ENCODE data around the gene IGFN1. TPM values are rescaled to one million over a fixed set of nuclear protein-coding genes. Genes with fewer than 3 reads are reported as not detected.
"Not testable (repeated sequence)": the region's sequence is repeated elsewhere in the genome, so short reads cannot be mapped to it uniquely, and the experiment has no call there.

Gene IGFN1
- total RNA-seq, 1 donor from 2014 or later = not detected

- DNase-seq (ENCODE audit: low read depth in 2 of 2) = no peak
Observed at GRCh38 chr1:201216395-201217085, 25.9 kb downstream of the IGFN1 start.

DNA sequence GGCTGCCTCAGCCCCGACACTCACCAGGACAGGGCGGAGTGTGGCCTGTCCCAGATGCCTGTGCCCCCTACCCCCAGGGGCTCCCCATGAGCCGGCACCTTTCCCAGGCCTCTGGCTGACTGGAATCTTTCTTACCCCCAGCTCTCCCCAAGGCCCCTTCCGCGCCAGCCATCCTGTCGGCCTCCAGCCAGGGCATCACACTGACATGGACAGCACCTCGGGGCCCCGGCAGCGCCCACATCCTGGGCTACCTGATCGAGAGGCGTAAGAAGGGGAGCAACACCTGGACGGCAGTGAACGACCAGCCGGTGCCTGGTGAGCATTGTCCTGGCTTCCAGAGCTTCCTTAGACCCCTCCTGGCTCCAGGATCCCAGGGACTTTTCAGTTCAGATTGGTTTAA, 26.5 kb downstream of the IGFN1 start:
- no peak for DNase-seq (ENCODE audit: low read depth in 2 of 2)

DNA sequence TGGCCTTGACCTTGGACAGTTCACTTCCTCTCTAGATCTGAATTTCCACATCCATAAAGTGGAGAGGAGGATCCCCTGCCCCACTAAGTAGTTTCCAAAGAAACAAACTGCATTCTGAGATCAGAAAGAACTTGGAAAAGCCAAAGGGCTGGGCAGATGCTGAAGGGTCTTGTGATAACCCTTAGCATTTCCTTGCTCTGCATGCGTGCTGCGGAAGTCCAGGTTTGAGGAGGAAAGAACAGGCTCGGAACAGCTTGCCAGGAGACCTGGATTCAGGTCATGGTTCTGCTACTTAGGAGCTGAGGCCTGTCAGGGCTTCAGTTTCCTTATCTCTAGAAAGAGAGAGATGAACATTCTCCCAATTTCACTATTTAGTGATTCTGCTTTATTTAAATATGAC, 27.2 kb downstream of the IGFN1 start:
- DNase-seq (ENCODE audit: low read depth in 2 of 2) = no peak

DNA sequence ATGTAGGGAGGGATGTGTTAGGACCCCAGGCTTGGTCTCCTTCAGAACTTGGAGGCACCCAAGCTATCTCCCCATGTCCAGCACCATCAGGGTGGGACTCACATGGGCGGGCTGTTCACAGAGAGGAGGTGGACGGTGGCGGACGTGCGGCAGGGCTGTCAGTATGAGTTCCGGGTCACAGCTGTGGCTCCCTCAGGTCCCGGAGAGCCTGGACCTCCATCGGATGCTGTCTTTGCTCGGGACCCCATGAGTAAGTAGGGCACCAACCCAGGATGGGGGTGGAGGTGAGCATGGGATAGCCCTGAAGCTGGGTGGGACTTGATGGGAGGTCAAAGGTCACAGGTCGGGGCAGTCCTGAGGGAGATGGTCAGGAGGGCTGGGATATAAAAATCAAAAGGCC, 27.8 kb downstream of the IGFN1 start:
- no peak for DNase-seq (ENCODE audit: low read depth in 2 of 2)

DNA sequence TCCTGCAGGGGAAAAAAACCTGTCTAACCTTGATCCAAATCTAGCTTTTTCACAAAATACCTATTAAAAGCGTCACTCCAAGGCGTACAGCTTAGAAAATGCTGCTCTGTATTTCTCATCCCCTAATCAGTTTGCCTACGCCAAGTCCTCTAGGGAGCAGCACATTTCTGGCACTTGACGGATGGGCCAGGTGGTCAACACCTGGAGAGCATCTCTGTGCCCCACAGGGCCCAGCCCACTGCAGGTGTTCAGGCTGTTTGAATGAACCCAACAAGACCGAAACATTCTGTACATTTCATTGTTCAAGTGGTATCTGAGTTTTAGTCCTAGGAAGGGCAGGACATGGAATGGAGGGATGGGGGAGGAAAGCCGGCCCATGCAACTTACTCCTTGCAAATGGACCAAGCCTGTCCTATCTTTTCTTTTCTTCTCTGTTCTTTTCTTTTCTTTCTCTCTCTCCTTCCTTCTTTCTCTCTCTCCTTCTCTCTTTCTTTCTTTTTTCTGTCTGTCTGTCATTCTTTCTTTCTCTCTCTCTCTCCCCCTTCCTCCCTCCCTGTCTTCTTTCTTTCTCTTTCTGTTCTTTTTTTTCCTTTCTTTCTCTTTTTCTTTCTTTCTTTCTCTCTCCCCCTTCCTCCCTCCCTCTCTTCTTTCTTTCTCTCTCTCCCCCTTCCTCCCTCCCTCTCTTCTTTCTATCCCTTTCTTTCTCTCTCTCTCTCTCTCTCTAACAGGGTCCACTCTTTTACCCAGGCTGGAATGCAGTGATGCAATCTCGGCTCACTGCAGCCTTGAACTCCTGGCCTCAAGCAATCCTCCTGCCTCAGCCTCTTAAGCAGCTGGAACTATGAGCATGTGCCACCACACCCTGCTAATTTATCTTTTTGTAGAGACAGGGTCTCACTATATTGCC, 29.1 kb downstream of the IGFN1 start:
- no peak for DNase-seq (ENCODE audit: low read depth in 2 of 2)

DNA sequence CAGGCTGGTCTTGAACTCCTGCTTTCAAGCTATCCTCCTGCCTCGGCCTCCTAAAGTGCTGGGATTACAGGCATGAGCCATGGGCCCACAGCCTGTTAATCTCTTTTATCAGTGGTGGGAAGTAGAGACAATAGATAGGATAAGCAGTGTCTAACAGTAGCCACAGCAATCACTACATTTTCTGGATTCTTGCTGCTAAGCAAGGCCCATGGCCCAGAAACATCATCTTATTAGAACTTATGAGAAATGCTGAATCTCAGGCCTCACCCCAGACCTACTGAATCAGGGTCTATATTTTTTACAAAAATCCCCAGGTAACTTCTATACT, 29.7 kb downstream of the IGFN1 start:
- DNase-seq (ENCODE audit: low read depth in 2 of 2) = no peak

DNA sequence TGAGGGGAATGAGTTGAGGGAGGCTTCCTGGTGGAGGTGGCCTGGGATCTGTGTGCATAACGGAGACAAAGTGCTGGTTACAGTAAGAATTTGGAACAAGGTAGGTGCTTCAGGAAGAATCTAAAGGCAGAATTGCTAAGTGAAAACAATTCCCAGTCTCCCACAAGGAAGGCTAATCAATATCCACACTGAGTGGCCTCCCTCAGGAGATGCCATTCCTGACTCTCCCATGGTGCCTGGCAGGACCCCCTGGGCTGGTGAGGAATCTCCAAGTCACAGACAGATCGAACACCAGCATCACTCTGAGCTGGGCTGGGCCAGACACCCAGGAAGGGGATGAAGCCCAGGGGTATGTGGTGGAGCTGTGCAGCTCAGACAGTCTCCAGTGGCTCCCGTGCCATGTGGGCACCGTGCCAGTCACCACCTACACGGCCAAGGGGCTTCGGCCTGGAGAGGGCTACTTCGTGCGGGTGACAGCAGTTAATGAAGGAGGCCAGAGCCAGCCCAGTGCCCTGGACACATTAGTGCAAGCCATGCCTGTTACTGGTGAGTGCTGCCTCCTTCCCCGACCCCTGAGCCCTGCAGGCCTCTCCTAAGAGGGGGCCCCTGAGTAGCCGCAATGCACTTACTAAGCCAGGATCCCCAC, 30.7 kb downstream of the IGFN1 start:
- no peak for DNase-seq (ENCODE audit: low read depth in 2 of 2)

GRCh38 chr1:201222125-201222524, 31.5 kb downstream of the IGFN1 start:
- DNase-seq (ENCODE audit: low read depth in 2 of 2) = no peak

GRCh38 chr1:201223852-201224665, 33.4 kb downstream of the IGFN1 start:
- DNase-seq (ENCODE audit: low read depth in 2 of 2) = no peak

DNA sequence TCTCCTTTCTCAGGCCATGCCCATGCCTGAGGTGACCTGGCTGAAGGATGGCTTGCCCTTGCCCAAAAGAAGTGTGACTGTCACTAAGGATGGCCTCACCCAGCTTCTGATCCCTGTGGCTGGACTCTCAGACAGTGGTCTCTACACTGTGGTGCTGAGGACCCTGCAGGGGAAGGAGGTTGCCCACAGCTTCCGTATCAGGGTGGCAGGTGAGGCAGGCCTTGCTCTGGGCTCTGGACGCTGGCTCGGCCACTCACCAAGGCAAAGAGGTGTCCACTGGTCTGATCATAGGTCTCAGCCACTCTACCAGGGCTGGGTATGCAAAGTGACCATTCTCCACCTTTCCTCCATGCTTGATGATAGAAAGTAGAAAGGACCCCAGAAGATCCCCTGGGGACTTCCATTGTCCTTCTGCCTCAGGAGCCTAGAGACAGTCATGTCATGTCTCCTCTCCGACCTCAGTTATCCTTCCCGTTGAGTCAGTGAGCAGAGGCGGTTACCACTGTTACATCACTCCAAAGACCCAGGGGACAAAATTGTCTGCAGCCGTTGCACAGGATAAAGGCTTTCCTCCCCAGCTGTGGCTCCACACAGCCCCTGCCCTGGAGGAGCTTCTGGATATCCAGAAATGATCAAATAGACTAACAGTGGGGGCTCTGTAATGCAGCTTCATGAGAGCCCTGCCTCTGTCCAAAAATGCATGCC, 34.2 kb downstream of the IGFN1 start:
- DNase-seq (ENCODE audit: low read depth in 2 of 2) = no peak

DNA sequence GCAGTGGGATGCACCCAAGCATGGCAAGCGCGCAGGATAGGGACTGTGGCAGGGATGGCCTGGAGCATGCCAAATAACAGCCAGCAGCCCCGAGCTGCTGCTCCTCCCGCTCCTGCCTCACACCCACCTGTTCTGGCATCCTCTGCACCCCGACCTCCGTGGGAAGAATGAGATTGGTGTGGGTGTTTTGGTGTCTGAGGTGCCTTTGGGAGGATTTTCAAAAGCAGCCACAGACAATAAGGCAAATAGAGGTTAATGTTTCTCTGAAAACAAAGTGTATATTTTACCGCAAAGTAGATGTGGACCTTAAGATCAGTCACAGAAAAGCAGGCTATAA, 35.5 kb downstream of the IGFN1 start:
- DNase-seq (ENCODE audit: low read depth in 2 of 2) = no peak

- no peak for DNase-seq (ENCODE audit: low read depth in 2 of 2)
Observed at GRCh38 chr1:201226859-201227488, 36.4 kb downstream of the IGFN1 start.

- DNase-seq (ENCODE audit: low read depth in 2 of 2) = no peak
Observed at GRCh38 chr1:201228011-201228983, 37.7 kb downstream of the IGFN1 start.

DNA sequence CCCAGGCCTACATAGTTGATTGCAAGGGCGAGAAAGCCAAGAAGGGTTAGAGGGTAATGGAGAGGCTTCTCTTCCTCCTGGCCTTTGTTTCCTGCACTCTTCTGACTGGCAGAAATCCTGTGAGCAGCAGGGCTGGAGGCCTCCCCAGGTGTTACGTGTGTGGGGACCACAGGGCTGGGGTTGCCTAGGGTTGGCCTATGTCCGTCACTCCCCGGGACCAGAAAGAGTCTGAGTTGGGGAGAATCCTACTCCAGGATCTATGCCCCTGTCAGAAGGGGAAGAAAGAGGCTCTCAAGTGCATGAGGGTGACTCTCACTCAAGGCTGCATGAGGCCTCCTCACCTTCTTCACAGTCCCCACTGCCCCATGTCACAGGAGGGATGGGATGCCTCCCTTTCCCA, 38.5 kb downstream of the IGFN1 start:
- DNase-seq (ENCODE audit: low read depth in 2 of 2) = no peak

DNA sequence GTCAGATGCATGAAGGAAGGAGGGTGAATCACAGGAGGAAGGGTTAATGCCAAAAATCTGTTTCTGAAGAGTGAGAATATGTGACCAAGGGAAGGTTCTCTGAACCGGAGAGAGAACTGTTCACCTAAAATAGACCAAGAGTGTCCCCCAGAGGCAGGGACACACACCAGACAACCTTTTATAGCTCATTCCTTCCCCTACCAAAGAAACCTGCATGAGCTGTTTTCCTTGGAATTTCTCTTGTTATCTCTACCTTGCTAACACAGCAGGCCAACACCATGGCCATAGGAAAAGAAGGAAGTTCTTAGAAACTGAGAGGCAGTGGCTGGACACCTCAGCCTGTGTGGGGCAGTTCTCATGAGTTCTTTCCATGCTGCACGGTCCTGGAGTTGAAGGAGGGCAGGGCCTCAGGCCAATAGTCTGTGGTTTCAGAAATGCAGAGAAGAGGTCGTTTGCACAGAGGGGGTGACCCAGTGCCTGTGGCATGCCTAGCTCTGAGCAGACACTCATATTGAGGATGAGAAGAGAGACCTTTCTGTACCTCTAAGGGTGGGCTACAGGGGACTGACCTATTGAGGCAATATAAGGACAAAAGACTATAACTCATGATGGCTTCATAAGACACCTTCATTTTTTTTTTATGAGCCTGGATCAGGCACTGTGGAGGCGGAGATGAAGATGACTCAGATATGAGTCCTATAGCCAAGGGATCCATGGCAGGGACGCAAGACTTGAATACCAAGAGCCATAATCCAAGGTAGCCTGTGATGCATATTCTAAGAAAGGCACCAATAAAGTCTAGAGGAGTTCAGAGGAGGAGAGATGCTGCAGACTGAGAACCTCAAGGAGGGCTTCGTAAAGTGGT, 39.4 kb downstream of the IGFN1 start:
- no peak for DNase-seq (ENCODE audit: low read depth in 2 of 2)

DNA sequence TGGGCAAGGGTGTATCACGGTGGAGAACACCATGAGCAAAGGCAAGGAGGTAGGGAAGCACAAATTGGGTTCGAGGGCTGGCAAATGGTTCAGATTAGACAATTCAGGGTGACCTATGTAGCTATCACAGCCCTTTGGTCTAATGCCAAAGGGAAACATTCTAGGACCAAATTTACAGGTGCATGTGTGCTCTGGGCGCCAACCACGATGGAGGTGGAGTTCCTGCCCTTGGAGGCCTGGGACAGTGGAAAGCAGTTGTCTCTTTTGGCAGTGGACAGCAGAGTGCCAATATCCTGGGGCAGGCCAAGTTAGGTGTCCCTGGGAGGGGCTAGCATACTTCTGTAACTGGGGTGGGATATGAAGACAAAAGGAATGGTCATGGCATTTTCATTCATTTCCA, 40.1 kb downstream of the IGFN1 start:
- no peak for DNase-seq (ENCODE audit: low read depth in 2 of 2)

- not testable (repeated sequence) for DNase-seq (ENCODE audit: low read depth in 2 of 2)
Observed at GRCh38 chr1:201239646-201240045, 49.0 kb downstream of the IGFN1 start.

GRCh38 chr1:201240171-201240570, 49.5 kb downstream of the IGFN1 start:
- no peak for DNase-seq (ENCODE audit: low read depth in 2 of 2)

- peak in 1 of 2 donors; percentile 54 for DNase-seq (ENCODE audit: low read depth in 2 of 2)
Observed at GRCh38 chr1:201241736-201242135, 51.1 kb downstream of the IGFN1 start.

Data from lung microvascular endothelial cell (primary cell).